Glutamatergic neuron (in vitro differentiated cells): ENCODE data around the gene RTP1. TPM values are rescaled to one million over a fixed set of nuclear protein-coding genes. Genes with fewer than 3 reads are reported as not detected.
"Not testable (repeated sequence)": the region's sequence is repeated elsewhere in the genome, so short reads cannot be mapped to it uniquely, and the experiment has no call there.

ENCODE experiments used
- DNase-seq: peaks from one replicate; pipeline ENCODE4 v3.0.0; 2022
- H3K27ac Mint-ChIP-seq: one replicate; pipeline ENCODE4 v1.8.0; 2020; ENCODE audit warnings: mild to moderate bottlenecking, mixed read lengths, inconsistent platforms; ENCODE audit not compliant: unreplicated experiment
- H3K27me3 Mint-ChIP-seq: one replicate; pipeline ENCODE4 v1.8.0; 2020; ENCODE audit warnings: mild to moderate bottlenecking, moderate library complexity, mixed read lengths, inconsistent platforms; ENCODE audit not compliant: unreplicated experiment
- H3K36me3 Mint-ChIP-seq: one replicate; pipeline ENCODE4 v1.8.0; 2020; ENCODE audit warnings: mild to moderate bottlenecking, mixed read lengths, inconsistent platforms; ENCODE audit not compliant: unreplicated experiment
- H3K4me1 Mint-ChIP-seq: one replicate; pipeline ENCODE4 v1.8.0; 2020; ENCODE audit warnings: mild to moderate bottlenecking, low read depth, mixed read lengths, inconsistent platforms; ENCODE audit not compliant: unreplicated experiment
- H3K4me3 Mint-ChIP-seq: one replicate; pipeline ENCODE4 v1.8.0; 2020; ENCODE audit warnings: mild to moderate bottlenecking, mixed read lengths, inconsistent platforms; ENCODE audit not compliant: unreplicated experiment
- H3K9me3 Mint-ChIP-seq: one replicate; pipeline ENCODE4 v1.8.0; 2020; ENCODE audit warnings: mild to moderate bottlenecking, moderate library complexity, mixed read lengths, inconsistent platforms; ENCODE audit not compliant: unreplicated experiment
- total RNA-seq: library from RNA; stranded (reverse); fragmentation: NEBNext Ultra II Directional; extraction: Animal tissue kit (Norgen Biotek cat#: 25700); gene quantifications from one replicate; pipeline ENCODE4 v1.2.1, GENCODE V29; 2021; ENCODE audit not compliant: unreplicated experiment
- TF ChIP-seq, protein P1 (sequence below): fragments of 200-600 bp; sonication (generic); IDR thresholded peaks from one replicate; pipeline ENCODE4 v1.5.0; 2021; ENCODE audit not compliant: partially characterized antibody, unreplicated experiment

RTP1 gene
- total RNA-seq, 1 donor from 2014 or later: not detected

DNA sequence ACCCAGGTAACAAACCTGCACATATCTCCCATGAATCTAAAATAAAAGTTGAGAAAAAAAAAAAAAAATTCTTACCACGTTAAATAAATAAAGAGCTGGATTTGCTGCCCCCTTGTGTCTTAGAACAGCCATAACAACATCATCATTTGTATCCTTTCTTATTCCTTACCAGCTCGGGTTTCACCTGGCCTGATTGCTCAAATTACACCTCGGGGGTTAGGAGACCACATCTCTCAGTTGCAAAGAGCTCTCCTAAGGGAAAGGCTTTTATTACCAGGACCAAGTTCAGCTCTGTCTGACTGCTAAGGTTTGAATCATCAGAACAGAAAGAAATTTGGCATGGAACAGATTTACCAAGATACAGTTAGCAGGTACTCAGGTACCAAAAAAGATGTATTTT, 32.1 kb upstream of the RTP1 start:
- no peak for DNase-seq
- no peak overlapping the region for H3K27ac Mint-ChIP-seq

GRCh38 chr3:187166750-187167149, 30.5 kb upstream of the RTP1 start:
- Mint-ChIP-seq H3K27ac (no peak overlapping the region), H3K4me1 (peaks cover 2% of the 10 kb centered on the region)

More for the DNA sequence above, 32.1 kb upstream of the RTP1 start:
- Mint-ChIP-seq H3K4me1 (peaks cover 2% of the 10 kb centered on the region), H3K9me3 (peaks cover 1% of the 10 kb centered on the region), H3K36me3 (no peaks in the 10 kb centered on the region), H3K27me3 (peaks cover 2% of the 10 kb centered on the region), H3K4me3 (no peak overlapping the region)
- TF ChIP-seq, protein P1, sequence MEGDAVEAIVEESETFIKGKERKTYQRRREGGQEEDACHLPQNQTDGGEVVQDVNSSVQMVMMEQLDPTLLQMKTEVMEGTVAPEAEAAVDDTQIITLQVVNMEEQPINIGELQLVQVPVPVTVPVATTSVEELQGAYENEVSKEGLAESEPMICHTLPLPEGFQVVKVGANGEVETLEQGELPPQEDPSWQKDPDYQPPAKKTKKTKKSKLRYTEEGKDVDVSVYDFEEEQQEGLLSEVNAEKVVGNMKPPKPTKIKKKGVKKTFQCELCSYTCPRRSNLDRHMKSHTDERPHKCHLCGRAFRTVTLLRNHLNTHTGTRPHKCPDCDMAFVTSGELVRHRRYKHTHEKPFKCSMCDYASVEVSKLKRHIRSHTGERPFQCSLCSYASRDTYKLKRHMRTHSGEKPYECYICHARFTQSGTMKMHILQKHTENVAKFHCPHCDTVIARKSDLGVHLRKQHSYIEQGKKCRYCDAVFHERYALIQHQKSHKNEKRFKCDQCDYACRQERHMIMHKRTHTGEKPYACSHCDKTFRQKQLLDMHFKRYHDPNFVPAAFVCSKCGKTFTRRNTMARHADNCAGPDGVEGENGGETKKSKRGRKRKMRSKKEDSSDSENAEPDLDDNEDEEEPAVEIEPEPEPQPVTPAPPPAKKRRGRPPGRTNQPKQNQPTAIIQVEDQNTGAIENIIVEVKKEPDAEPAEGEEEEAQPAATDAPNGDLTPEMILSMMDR: peak; percentile 90

GRCh38 chr3:187167777-187168176, 29.5 kb upstream of the RTP1 start:
- H3K36me3 Mint-ChIP-seq: no peaks in the 10 kb centered on the region
- H3K27ac Mint-ChIP-seq: no peak overlapping the region
- H3K9me3 Mint-ChIP-seq: no peaks in the 10 kb centered on the region
- peaks cover 2% of the 10 kb centered on the region for H3K27me3 Mint-ChIP-seq
- H3K4me3 Mint-ChIP-seq: no peak overlapping the region
- H3K4me1 Mint-ChIP-seq: peaks cover 2% of the 10 kb centered on the region
- TF ChIP-seq, protein P1: no peak
- DNase-seq: no peak

More at GRCh38 chr3:187166750-187167149, 30.5 kb upstream of the RTP1 start:
- Mint-ChIP-seq H3K4me3 (no peak overlapping the region), H3K27me3 (peaks cover 2% of the 10 kb centered on the region), H3K9me3 (no peaks in the 10 kb centered on the region), H3K36me3 (no peaks in the 10 kb centered on the region)
- TF ChIP-seq, protein P1: no peak
- DNase-seq: no peak

- Mint-ChIP-seq H3K4me3 (no peak overlapping the region), H3K27ac (no peak overlapping the region)
Observed at GRCh38 chr3:187169231-187169960, 27.9 kb upstream of the RTP1 start.

GRCh38 chr3:187170911-187171310, 26.4 kb upstream of the RTP1 start:
- not testable (repeated sequence) for H3K27ac Mint-ChIP-seq, H3K36me3 Mint-ChIP-seq, DNase-seq, H3K27me3 Mint-ChIP-seq, H3K4me1 Mint-ChIP-seq, H3K4me3 Mint-ChIP-seq, H3K9me3 Mint-ChIP-seq

More at GRCh38 chr3:187169231-187169960, 27.9 kb upstream of the RTP1 start:
- Mint-ChIP-seq H3K36me3 (no peaks in the 10 kb centered on the region), H3K27me3 (peaks cover 2% of the 10 kb centered on the region), H3K4me1 (peaks cover 2% of the 10 kb centered on the region), H3K9me3 (no peaks in the 10 kb centered on the region)
- no peak for DNase-seq
- TF ChIP-seq, protein P1: no peak
